Measurements from ENCODE around the gene TSPAN4. TPM values are rescaled to one million over a fixed set of nuclear protein-coding genes. Genes with fewer than 3 reads are reported as not detected.

The TSPAN4 gene
- total and polyA plus RNA-seq, 4 donors = 16.5 to 38.1 (median 30.4) TPM

DNA sequence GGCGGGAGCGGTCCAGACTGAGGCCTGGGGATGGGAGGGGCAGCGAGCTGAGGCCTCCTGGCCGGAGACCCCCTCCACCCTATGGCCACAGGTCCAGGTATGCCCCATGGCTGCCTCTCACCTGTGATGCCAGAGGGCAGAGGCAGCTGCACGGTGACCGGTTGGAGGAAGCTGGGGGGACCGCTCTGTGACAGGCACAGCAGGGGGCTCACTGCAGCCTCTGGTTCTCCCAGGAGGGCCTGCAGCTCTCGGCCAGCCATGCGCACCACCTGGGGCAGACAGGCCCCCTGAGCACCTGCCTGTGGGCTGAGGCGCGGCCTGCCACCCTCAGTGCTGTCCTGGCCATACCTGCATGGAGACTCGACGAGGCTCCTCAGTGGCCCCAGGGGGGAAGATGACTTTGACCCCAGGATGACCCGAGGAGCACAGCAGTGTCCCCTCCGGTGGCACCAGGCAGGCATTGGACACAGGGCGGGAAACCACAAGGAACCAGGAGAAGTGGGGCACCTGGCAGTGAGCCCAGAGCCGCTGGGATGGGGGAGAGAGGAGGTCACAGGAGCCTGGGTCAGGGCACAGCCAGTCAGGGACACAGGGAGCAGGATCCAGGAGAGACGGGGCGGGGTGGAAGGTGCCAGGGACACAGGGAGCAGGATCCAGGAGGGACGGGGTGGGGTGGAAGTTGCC, 41.4 kb upstream of the TSPAN4 start:
- H3K36me3 ChIP-seq (ENCODE audit: control insufficient read depth in 4 of 4, insufficient read depth in 3 of 4, low read depth in 1 of 4, low read length in 3 of 4) = peaks cover 0 to 5% (median 1%) of the 10 kb centered on the region in 4 donors
- no peaks in the 10 kb centered on the region for H3K9me3 ChIP-seq (ENCODE audit: control insufficient read depth in 4 of 4, low read length in 3 of 4)
- H3K27ac ChIP-seq (ENCODE audit: low read depth in 1 of 2, low read length in 2 of 2) = no peak overlapping the region
- no peaks in the 10 kb centered on the region for H3K27me3 ChIP-seq (ENCODE audit: control insufficient read depth in 4 of 4, insufficient read depth in 4 of 4, low read length in 3 of 4)
- TF ChIP-seq, protein P1, sequence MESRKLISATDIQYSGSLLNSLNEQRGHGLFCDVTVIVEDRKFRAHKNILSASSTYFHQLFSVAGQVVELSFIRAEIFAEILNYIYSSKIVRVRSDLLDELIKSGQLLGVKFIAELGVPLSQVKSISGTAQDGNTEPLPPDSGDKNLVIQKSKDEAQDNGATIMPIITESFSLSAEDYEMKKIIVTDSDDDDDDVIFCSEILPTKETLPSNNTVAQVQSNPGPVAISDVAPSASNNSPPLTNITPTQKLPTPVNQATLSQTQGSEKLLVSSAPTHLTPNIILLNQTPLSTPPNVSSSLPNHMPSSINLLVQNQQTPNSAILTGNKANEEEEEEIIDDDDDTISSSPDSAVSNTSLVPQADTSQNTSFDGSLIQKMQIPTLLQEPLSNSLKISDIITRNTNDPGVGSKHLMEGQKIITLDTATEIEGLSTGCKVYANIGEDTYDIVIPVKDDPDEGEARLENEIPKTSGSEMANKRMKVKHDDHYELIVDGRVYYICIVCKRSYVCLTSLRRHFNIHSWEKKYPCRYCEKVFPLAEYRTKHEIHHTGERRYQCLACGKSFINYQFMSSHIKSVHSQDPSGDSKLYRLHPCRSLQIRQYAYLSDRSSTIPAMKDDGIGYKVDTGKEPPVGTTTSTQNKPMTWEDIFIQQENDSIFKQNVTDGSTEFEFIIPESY (IDR thresholded peaks at IDR 0.05) = no peak
- TF ChIP-seq EGR1 (IDR thresholded peaks at IDR 0.05; ENCODE audit: low read depth in 2 of 2) (no peak), NR2F2 (IDR thresholded peaks at IDR 0.05) (no peak), JUND (IDR thresholded peaks at IDR 0.05) (no peak), FOXA1 (IDR thresholded peaks at IDR 0.05) (no peak), GABPA (IDR thresholded peaks at IDR 0.05 in 1 of 2, conservative IDR thresholded peaks at IDR 0.05 in 1 of 2) (no peak), TAF1 (conservative IDR thresholded peaks at IDR 0.05) (no peak), RXRA (IDR thresholded peaks at IDR 0.05) (no peak), SP1 (IDR thresholded peaks at IDR 0.05) (no peak), HNF4A (conservative IDR thresholded peaks at IDR 0.05) (no peak), HNF4G (IDR thresholded peaks at IDR 0.05) (no peak), RAD21 (IDR thresholded peaks at IDR 0.05) (no peak)
- TF ChIP-seq, protein P2, sequence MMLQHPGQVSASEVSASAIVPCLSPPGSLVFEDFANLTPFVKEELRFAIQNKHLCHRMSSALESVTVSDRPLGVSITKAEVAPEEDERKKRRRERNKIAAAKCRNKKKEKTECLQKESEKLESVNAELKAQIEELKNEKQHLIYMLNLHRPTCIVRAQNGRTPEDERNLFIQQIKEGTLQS (IDR thresholded peaks at IDR 0.05) = no peak
- TF ChIP-seq, protein P3, sequence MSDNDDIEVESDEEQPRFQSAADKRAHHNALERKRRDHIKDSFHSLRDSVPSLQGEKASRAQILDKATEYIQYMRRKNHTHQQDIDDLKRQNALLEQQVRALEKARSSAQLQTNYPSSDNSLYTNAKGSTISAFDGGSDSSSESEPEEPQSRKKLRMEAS (IDR thresholded peaks at IDR 0.05) = no peak
- peaks cover 18 to 34% (median 26%) of the 10 kb centered on the region in 4 donors for H3K4me1 ChIP-seq (ENCODE audit: control insufficient read depth in 4 of 4, insufficient read depth in 4 of 4, low read length in 3 of 4)
- no peak overlapping the region for H3K9ac ChIP-seq (ENCODE audit: low read depth in 1 of 2, low read length in 2 of 2)
- no peak overlapping the region for H3K4me3 ChIP-seq (ENCODE audit: low read depth in 1 of 3, low read length in 3 of 3)
- 95% methylated on average over 20 of the region's 20 CpGs for WGBS
- no peak for DNase-seq (ENCODE audit: low spot score)

DNA sequence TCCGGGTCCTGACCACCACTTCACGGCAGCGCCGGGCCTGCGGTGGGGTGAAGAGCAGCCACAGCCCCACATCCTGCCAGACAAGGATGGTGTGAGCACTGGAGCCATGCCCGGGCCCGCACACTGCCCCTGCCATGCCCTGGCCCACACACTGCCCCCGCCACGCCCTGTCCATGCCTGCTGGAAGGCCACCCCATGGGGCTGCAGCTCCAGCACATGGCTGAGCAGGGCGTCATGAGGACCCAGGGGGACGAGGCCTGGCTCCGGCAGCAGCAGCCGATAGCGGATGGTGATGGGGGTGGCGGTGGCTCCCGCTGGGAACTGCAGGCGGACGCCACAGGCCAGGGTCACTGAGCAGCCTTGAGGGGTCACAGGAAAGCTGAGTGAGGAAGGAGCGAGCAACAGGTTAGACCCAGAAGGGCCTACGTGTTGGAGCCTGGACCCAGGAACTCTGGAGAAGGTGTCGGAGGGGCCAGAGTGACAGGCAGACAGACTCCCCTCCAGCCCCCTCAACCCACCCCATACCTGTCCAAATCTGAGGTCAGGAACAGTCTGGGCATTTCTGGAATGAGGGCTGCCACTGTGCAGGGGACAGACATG, 40.5 kb upstream of the TSPAN4 start:
- Histone ChIP-seq H3K36me3 (ENCODE audit: control insufficient read depth in 4 of 4, insufficient read depth in 3 of 4, low read depth in 1 of 4, low read length in 3 of 4) (peaks cover 0 to 5% (median 1%) of the 10 kb centered on the region in 4 donors), H3K4me1 (ENCODE audit: control insufficient read depth in 4 of 4, insufficient read depth in 4 of 4, low read length in 3 of 4) (peaks cover 13 to 26% (median 20%) of the 10 kb centered on the region in 4 donors), H3K27ac (ENCODE audit: low read depth in 1 of 2, low read length in 2 of 2) (no peak overlapping the region), H3K9ac (ENCODE audit: low read depth in 1 of 2, low read length in 2 of 2) (no peak overlapping the region), H3K27me3 (ENCODE audit: control insufficient read depth in 4 of 4, insufficient read depth in 4 of 4, low read length in 3 of 4) (no peaks in the 10 kb centered on the region), H3K4me3 (ENCODE audit: low read depth in 1 of 3, low read length in 3 of 3) (no peak overlapping the region), H3K9me3 (ENCODE audit: control insufficient read depth in 4 of 4, low read length in 3 of 4) (no peaks in the 10 kb centered on the region)
- TF ChIP-seq TAF1 (conservative IDR thresholded peaks at IDR 0.05) (no peak), SP1 (IDR thresholded peaks at IDR 0.05) (no peak), RXRA (IDR thresholded peaks at IDR 0.05) (no peak), HNF4A (conservative IDR thresholded peaks at IDR 0.05) (no peak), GABPA (IDR thresholded peaks at IDR 0.05 in 1 of 2, conservative IDR thresholded peaks at IDR 0.05 in 1 of 2) (no peak), HNF4G (IDR thresholded peaks at IDR 0.05) (no peak), EGR1 (IDR thresholded peaks at IDR 0.05; ENCODE audit: low read depth in 2 of 2) (no peak), YY1 (IDR thresholded peaks at IDR 0.05) (no peak), FOXA1 (IDR thresholded peaks at IDR 0.05) (no peak), RAD21 (IDR thresholded peaks at IDR 0.05) (no peak)
- TF ChIP-seq, protein P4, sequence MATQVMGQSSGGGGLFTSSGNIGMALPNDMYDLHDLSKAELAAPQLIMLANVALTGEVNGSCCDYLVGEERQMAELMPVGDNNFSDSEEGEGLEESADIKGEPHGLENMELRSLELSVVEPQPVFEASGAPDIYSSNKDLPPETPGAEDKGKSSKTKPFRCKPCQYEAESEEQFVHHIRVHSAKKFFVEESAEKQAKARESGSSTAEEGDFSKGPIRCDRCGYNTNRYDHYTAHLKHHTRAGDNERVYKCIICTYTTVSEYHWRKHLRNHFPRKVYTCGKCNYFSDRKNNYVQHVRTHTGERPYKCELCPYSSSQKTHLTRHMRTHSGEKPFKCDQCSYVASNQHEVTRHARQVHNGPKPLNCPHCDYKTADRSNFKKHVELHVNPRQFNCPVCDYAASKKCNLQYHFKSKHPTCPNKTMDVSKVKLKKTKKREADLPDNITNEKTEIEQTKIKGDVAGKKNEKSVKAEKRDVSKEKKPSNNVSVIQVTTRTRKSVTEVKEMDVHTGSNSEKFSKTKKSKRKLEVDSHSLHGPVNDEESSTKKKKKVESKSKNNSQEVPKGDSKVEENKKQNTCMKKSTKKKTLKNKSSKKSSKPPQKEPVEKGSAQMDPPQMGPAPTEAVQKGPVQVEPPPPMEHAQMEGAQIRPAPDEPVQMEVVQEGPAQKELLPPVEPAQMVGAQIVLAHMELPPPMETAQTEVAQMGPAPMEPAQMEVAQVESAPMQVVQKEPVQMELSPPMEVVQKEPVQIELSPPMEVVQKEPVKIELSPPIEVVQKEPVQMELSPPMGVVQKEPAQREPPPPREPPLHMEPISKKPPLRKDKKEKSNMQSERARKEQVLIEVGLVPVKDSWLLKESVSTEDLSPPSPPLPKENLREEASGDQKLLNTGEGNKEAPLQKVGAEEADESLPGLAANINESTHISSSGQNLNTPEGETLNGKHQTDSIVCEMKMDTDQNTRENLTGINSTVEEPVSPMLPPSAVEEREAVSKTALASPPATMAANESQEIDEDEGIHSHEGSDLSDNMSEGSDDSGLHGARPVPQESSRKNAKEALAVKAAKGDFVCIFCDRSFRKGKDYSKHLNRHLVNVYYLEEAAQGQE (IDR thresholded peaks at IDR 0.05) = no peak
- TF ChIP-seq, protein P2 (IDR thresholded peaks at IDR 0.05) = no peak
- TF ChIP-seq, protein P3 (IDR thresholded peaks at IDR 0.05) = no peak
- TF ChIP-seq, protein P1 (IDR thresholded peaks at IDR 0.05) = no peak
- TF ChIP-seq, protein P5, sequence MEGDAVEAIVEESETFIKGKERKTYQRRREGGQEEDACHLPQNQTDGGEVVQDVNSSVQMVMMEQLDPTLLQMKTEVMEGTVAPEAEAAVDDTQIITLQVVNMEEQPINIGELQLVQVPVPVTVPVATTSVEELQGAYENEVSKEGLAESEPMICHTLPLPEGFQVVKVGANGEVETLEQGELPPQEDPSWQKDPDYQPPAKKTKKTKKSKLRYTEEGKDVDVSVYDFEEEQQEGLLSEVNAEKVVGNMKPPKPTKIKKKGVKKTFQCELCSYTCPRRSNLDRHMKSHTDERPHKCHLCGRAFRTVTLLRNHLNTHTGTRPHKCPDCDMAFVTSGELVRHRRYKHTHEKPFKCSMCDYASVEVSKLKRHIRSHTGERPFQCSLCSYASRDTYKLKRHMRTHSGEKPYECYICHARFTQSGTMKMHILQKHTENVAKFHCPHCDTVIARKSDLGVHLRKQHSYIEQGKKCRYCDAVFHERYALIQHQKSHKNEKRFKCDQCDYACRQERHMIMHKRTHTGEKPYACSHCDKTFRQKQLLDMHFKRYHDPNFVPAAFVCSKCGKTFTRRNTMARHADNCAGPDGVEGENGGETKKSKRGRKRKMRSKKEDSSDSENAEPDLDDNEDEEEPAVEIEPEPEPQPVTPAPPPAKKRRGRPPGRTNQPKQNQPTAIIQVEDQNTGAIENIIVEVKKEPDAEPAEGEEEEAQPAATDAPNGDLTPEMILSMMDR (IDR thresholded peaks at IDR 0.05; ENCODE audit: low read depth, low read length, missing input control) = no peak
- WGBS = 98% methylated on average over 21 of the region's 21 CpGs
- no peak for DNase-seq (ENCODE audit: low spot score)
